OCI-LY3 (cell line): ENCODE measurements around the gene ST7.

ENCODE experiments used
- EZH2phosphoT487 ChIP-seq: fragments of 200-600 bp; shearing (Covaris generic); IDR thresholded peaks from 2 replicates; pipeline ENCODE4 v1.6.1; 2018; ENCODE audit warnings: antibody characterized with exemption, mixed run types, low read depth
- TF ChIP-seq, protein P1 (sequence below): fragments of 200-600, 300-600 bp; sonication (generic); IDR thresholded peaks from 2 replicates; pipeline ENCODE4 v1.5.1; 2014; ENCODE audit warnings: antibody characterized with exemption, low read length, low read depth

DNA sequence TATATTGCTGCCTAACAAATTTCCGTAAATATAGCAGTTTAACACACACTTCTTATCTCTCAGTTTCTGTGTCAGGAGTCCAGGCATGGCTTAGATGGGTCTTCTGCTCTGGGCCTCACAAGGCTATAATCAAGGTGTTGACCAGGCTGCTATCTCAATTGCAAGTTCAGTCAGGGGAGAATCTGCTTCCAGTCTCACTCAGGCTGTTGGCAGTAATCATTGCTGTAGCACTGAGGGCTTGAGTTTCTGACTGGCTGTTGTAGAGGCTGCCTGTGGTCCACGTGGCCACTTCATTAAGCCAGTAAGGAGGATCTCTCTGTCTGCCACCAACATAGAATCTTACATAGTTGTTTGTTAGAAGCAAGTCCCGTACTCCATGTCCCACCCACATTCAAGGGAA, 138.4 kb downstream of the ST7 start:
- TF ChIP-seq, protein P1, sequence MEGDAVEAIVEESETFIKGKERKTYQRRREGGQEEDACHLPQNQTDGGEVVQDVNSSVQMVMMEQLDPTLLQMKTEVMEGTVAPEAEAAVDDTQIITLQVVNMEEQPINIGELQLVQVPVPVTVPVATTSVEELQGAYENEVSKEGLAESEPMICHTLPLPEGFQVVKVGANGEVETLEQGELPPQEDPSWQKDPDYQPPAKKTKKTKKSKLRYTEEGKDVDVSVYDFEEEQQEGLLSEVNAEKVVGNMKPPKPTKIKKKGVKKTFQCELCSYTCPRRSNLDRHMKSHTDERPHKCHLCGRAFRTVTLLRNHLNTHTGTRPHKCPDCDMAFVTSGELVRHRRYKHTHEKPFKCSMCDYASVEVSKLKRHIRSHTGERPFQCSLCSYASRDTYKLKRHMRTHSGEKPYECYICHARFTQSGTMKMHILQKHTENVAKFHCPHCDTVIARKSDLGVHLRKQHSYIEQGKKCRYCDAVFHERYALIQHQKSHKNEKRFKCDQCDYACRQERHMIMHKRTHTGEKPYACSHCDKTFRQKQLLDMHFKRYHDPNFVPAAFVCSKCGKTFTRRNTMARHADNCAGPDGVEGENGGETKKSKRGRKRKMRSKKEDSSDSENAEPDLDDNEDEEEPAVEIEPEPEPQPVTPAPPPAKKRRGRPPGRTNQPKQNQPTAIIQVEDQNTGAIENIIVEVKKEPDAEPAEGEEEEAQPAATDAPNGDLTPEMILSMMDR, result no peak
- no peak for TF ChIP-seq EZH2phosphoT487
